H1 (cell line): Measurements from ENCODE around the gene MICALL2. TPM values are rescaled to one million over a fixed set of nuclear protein-coding genes. Genes with fewer than 3 reads are reported as not detected.

Experiments
- POU5F1 ChIP-seq: IDR thresholded peaks from 2 replicates; pipeline ENCODE4 v1.6.1; 2011; ENCODE audit warnings: low read depth, mild to moderate bottlenecking, low read length, moderate library complexity
- RFX5 ChIP-seq: IDR thresholded peaks from 2 replicates; pipeline ENCODE4 v1.6.1; 2011; ENCODE audit warnings: low read depth, low read length, improper control_type of control experiment, borderline replicate concordance
- polyA plus RNA-seq, 7 experiments: library from polyadenylated mRNA; depleted of rRNA in 3 of 7; stranded (reverse) in 5 of 7; unstranded in 2 of 7; fragments of >200 nt in 5 of 7; fragments of 200-250 nt in 2 of 7; gene quantifications; 1 replicate in 5 of 7; 2 replicates in 1 of 7; 4 replicates in 1 of 7; pipeline versions ENCODE4 v1.2.1 to v1.2.3, GENCODE V29; 2011 to 2013; ENCODE audit warnings: missing spikeins in 2 of 7, mixed read lengths in 2 of 7
- total RNA-seq: library from RNA; stranded (reverse); fragmentation: NEBNext Ultra II Directional; extraction: Animal tissue kit (Norgen Biotek cat#: 25700); gene quantifications from 2 replicates; pipeline ENCODE4 v1.2.1, GENCODE V29; 2021

The MICALL2 gene
- total and polyA plus RNA-seq, 2 of the 8 experiments (the other 6 are each of a cell fraction or from before 2014, with no cell fraction given) = 5.3 to 8.5 TPM

DNA sequence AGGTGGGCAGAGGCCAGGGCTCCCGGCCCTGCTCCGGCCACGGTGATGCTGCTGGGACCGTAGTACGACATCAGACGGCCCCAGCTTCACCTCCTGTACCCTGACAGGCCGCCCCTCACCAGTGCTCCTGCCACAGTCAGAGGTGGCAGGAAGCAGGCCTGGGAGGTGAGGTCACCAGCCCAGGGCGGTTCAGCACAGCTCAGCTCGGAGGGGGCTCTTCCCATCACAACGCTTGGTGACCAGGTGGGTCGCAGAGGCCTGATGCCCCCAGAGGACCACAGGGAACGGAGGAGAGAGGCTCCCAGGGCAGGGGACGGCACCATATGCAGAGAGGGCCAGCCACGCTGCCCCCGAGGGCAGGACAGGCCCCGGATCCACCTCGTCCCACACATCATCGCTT, 8.8 kb downstream of the MICALL2 start (continued):
- TF ChIP-seq RFX5 = no peak
- TF ChIP-seq POU5F1 = no peak
